K562 (cell line): ENCODE results near the gene TMEM116. TPM values are rescaled to one million over a fixed set of nuclear protein-coding genes. Genes with fewer than 3 reads are reported as not detected.

Source experiments
- ATAC-seq: fragments of 200-7000 bp; cut with Tn5 transposase; 3 replicates; pipeline ENCODE4 v1.9.1; 2020; ENCODE audit warnings: moderate library complexity
- BruUV-seq: library from RNA; stranded (reverse); fragments of 400-500 nt; replicated peaks from 2 replicates; lab custom pipeline; 2021; lab: Mats Ljungman, UMichigan
- CTCF ChIA-PET: fragments of 300-600 bp; formaldehyde crosslinking; extraction: SDS; loops from one replicate; lab custom pipeline; 2021; ENCODE audit warnings: low intra/inter-chr PET ratio; lab: Yijun Ruan, JAX
- POLR2A ChIA-PET: fragments of 300-600, 350-650 bp; sonication (Branson Sonifier 250); formaldehyde crosslinking; extraction: SDS; loops from one replicate; lab custom pipeline; 2021; ENCODE audit warnings: antibody characterized with exemption, inconsistent platforms; lab: Yijun Ruan, JAX
- DNase-seq, 4 experiments: peaks; one replicate each; pipeline versions ENCODE4 v3.0.0 to v3.0.0-alpha.2; 2011 to 2018; ENCODE audit warnings: low spot score in 3 of 4, mixed read lengths in 3 of 4; ENCODE audit errors: extremely low read depth in 1 of 4
- FAIRE-seq: peaks from 2 replicates; lab custom pipeline; 2011; peaks lifted over from hg19 to GRCh38; lab: Jason Lieb, UNC
- H2AFZ ChIP-seq: 2 replicates; pipeline ENCODE4 v1.6.0; 2011; ENCODE audit warnings: low read depth, low read length, control low read depth, inconsistent platforms
- H3K27ac ChIP-seq: fragments of 200-600 bp; 3 replicates; pipeline ENCODE4 v1.8.0; 2011; ENCODE audit warnings: low read depth, mild to moderate bottlenecking, control low read depth, inconsistent platforms, low read length, moderate library complexity, mixed read lengths; ENCODE audit errors: extremely low read depth
- H3K27me3 ChIP-seq, 2 experiments: fragments of 300-600 bp in 1 of 2; 2 replicates in 1 of 2; 3 replicates in 1 of 2; pipeline versions ENCODE4 v1.6.0 to v1.8.0; 2011; ENCODE audit warnings: inconsistent platforms in 2 of 2, low read length in 2 of 2, mild to moderate bottlenecking in 1 of 2, mixed read lengths in 1 of 2, moderate library complexity in 1 of 2; ENCODE audit not compliant: control insufficient read depth in 2 of 2, insufficient read depth in 2 of 2
- H3K36me3 ChIP-seq: fragments of 300-600 bp; 3 replicates; pipeline ENCODE4 v1.8.0; 2011; ENCODE audit warnings: mild to moderate bottlenecking, low read length, inconsistent platforms; ENCODE audit not compliant: control insufficient read depth, insufficient read depth
- H3K4me1 ChIP-seq, 2 experiments: fragments of 200-600 bp in 1 of 2; replicated peaks in 1 of 2; 2 replicates in 1 of 2; 3 replicates in 1 of 2; pipeline versions ENCODE4 v1.5.1 to v1.8.0; 2011; ENCODE audit warnings: inconsistent platforms in 2 of 2, low read length in 2 of 2, mild to moderate bottlenecking in 1 of 2, mixed read lengths in 1 of 2, moderate library complexity in 1 of 2; ENCODE audit not compliant: control insufficient read depth in 2 of 2, insufficient read depth in 2 of 2
- H3K4me2 ChIP-seq: 2 replicates; pipeline ENCODE4 v1.6.1; 2011; ENCODE audit warnings: low read length, control low read depth, inconsistent platforms, mixed read lengths; ENCODE audit not compliant: insufficient read depth
- H3K4me3 ChIP-seq: fragments of 200-600 bp; sonication (generic), shearing (Covaris generic); 2 replicates; pipeline ENCODE4 v1.5.1; 2016; ENCODE audit warnings: control low read depth, inconsistent platforms
- H3K79me2 ChIP-seq: fragments of 200-600 bp; 3 replicates; pipeline ENCODE4 v1.8.0; 2011; ENCODE audit warnings: low read length, inconsistent platforms; ENCODE audit not compliant: control insufficient read depth, insufficient read depth
- H3K9ac ChIP-seq, 2 experiments: 2 replicates each; pipeline versions ENCODE4 v1.6.0 to v1.6.1; 2011; ENCODE audit warnings: low read depth in 2 of 2, low read length in 2 of 2, control low read depth in 1 of 2, inconsistent platforms in 1 of 2, mild to moderate bottlenecking in 1 of 2, mixed read lengths in 1 of 2; ENCODE audit not compliant: insufficient read depth in 1 of 2
- H3K9me1 ChIP-seq: one replicate; pipeline ENCODE4 v1.6.0; 2011; ENCODE audit warnings: inconsistent platforms, mild to moderate bottlenecking, low read length, moderate library complexity; ENCODE audit not compliant: control insufficient read depth, insufficient read depth
- H3K9me3 ChIP-seq: replicated peaks from 2 replicates; pipeline ENCODE4 v1.5.1; 2011; ENCODE audit warnings: low read depth, low read length, inconsistent platforms; ENCODE audit not compliant: control insufficient read depth, insufficient read depth
- H4K20me1 ChIP-seq: replicated peaks from 2 replicates; pipeline ENCODE4 v1.6.1; 2011; ENCODE audit warnings: low read length, inconsistent platforms, mixed read lengths; ENCODE audit not compliant: control insufficient read depth, insufficient read depth
- ARID1B ChIP-seq: fragments of 450-650 bp; IDR thresholded peaks from 2 replicates; pipeline ENCODE4 v1.6.1; 2016; ENCODE audit warnings: antibody characterized with exemption, mild to moderate bottlenecking, inconsistent platforms
- ETV5 ChIP-seq: sonication (generic); formaldehyde crosslinking; IDR thresholded peaks from 2 replicates; pipeline ENCODE4 v1.4.0; 2020; ENCODE audit warnings: low read depth, mild to moderate bottlenecking, missing genetic modification reagents
- FOXA1 ChIP-seq: fragments of 450-650 bp; IDR thresholded peaks from 2 replicates; pipeline ENCODE4 v1.6.1; 2016; ENCODE audit warnings: mild to moderate bottlenecking, borderline replicate concordance
- LARP7 ChIP-seq: fragments of 450-650 bp; IDR thresholded peaks from 2 replicates; pipeline ENCODE4 v1.6.1; 2016
- SMAD4 ChIP-seq: fragments of 250-450 bp; sonication (Bioruptor Pico); conservative IDR thresholded peaks from 2 replicates; pipeline ENCODE4 v1.8.0; 2021; ENCODE audit warnings: inconsistent platforms, mild to moderate bottlenecking, moderate library complexity
- SMARCA4 ChIP-seq: fragments of 450-650 bp; IDR thresholded peaks from 2 replicates; pipeline ENCODE4 v1.6.1; 2016
- SRF ChIP-seq, 2 experiments: fragments of 250-450, 450-650 bp in 1 of 2; sonication (Bioruptor Pico) in 1 of 2; sonication (generic) in 1 of 2; formaldehyde crosslinking; IDR thresholded peaks; 2 replicates each; pipeline versions ENCODE4 v1.5.0 to v1.5.1; 2020 to 2022; ENCODE audit warnings: mild to moderate bottlenecking in 1 of 2, missing genetic modification reagents in 1 of 2
- TBP ChIP-seq: optimal IDR thresholded peaks from 2 replicates; pipeline ENCODE3; 2011; ENCODE audit warnings: low read depth, low read length, improper control_type of control experiment
- TOE1 ChIP-seq, 2 experiments: fragments of 450-650 bp in 1 of 2; sonication (generic) in 1 of 2; formaldehyde crosslinking in 1 of 2; IDR thresholded peaks; 2 replicates each; pipeline versions ENCODE4 v1.7.1 to v1.8.0; 2016 to 2022; ENCODE audit warnings: borderline replicate concordance in 2 of 2, mild to moderate bottlenecking in 2 of 2, antibody characterized with exemption in 1 of 2, inconsistent platforms in 1 of 2, low read depth in 1 of 2, missing genetic modification reagents in 1 of 2, moderate library complexity in 1 of 2
- ZNF174 ChIP-seq: fragments of 250-450 bp; sonication (Bioruptor Pico); IDR thresholded peaks from 2 replicates; pipeline ENCODE4 v1.4.0; 2020; ENCODE audit warnings: mild to moderate bottlenecking
- ZNF584 ChIP-seq: fragments of 200-800 bp; sonication (Bioruptor generic); IDR thresholded peaks from 2 replicates; pipeline ENCODE4 v1.6.1; 2016; ENCODE audit warnings: low read depth, mild to moderate bottlenecking, missing genetic modification characterization, missing compliant biosample characterization
- WGBS: fragments of 100-300 bp; shearing (Covaris generic); methylation state at CpG from one replicate; pipeline ENCODE4 v1.1.6; 2016; ENCODE audit warnings: low coverage, mixed read lengths; ENCODE audit not compliant: insufficient coverage; ENCODE audit errors: missing lambda C conversion rate; 5-methylcytosine and 5-hydroxymethylcytosine counted together
- in situ Hi-C: fragments of 300-500 bp; cut with MboI; formaldehyde crosslinking; loops from 4 replicates; pipeline ENCODE4 v1.15.0; 2018; ENCODE audit warnings: inconsistent platforms, mixed read lengths
- intact Hi-C: fragments of 100-400 bp; cut with micrococcal nuclease; formaldehyde crosslinking; loops from 2 replicates; pipeline ENCODE4 v1.14.2; 2022
- polyA plus RNA-seq, 8 experiments: library from polyadenylated mRNA; depleted of rRNA in 4 of 8; stranded (reverse) in 5 of 8; unstranded in 3 of 8; fragments of >200 nt; fragmentation: Nextera tagmentation in 2 of 8; fragmentation: Illumina TruSeq in 1 of 8; extraction: Ambion mirVana in 2 of 8; extraction: Trizol in 1 of 8; gene quantifications; 2 replicates each; pipeline versions ENCODE4 v1.2.1 to v1.2.3, GENCODE V29; 2011 to 2014; ENCODE audit warnings: inconsistent platforms in 1 of 8, missing spikeins in 1 of 8
- total RNA-seq, 7 experiments: library from RNA; depleted of rRNA in 6 of 7; stranded (reverse); fragments of >200 nt in 6 of 7; fragmentation: Illumina TruSeq in 2 of 7; extraction: Trizol in 2 of 7; gene quantifications; 2 replicates each; pipeline versions ENCODE4 v1.2.1 to v1.2.3, GENCODE V29; 2011 to 2021; ENCODE audit warnings: low replicate concordance in 1 of 7
- TF ChIP-seq, protein P1 (sequence below): sonication (generic); formaldehyde crosslinking; IDR thresholded peaks from 2 replicates; pipeline ENCODE4 v1.9.0; 2022; ENCODE audit warnings: mild to moderate bottlenecking, missing genetic modification reagents
- TF ChIP-seq, protein P2 (sequence below): sonication (generic); IDR thresholded peaks from 2 replicates; pipeline ENCODE4 v1.6.1; 2016
- TF ChIP-seq, protein P3 (sequence below): sonication (generic); formaldehyde crosslinking; IDR thresholded peaks from 2 replicates; pipeline ENCODE4 v1.8.0; 2023; ENCODE audit warnings: mild to moderate bottlenecking, missing genetic modification reagents

TMEM116 gene
- total and polyA plus RNA-seq, 9 of the 15 experiments (the other 6 are each of a cell fraction or from before 2014, with no cell fraction given) = 5.2 to 78.6 (median 13.9) TPM

DNA sequence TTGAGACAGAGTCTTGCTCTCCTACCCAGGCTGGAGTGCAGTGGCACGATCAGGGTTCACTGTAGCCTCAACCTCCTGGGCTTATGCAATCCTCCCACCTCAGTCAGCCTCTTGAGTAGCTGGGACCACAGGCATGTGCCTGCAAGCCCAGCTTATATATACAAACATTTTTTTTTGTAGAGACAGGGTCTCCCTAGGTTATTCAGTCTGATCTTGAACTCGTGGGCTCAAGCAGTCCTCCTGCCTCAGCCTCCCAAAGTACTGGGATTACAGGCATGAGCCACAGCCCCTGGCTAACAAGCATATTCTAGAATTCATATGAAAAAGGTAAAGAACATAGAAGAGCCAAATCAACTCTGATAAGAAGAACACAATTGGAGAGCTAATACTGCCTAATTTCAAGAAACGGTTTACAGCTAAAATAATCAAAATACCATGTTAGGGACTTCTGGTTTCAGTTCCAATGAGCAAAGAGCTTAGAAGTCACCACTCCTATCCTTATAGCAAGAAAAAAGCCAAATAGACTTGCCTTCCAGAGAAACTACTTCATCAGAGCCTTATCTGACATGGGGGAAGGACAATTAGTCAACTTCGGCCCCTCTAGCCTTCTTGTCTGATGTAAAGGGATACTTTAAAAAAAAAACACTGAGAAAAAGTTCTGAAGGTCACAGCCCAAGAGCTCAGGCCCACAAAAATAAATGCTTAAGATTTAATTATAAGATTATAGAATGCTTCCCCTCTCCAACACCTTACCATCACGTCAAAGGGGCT is 37.6 kb downstream of the TMEM116 start:
- H3K27me3 ChIP-seq = no peaks in the 10 kb centered on the region
- H3K4me3 ChIP-seq = no peak overlapping the region
- WGBS = 4% methylated on average over 5 of the region's 5 CpGs
- peaks cover 27 to 32% of the 10 kb centered on the region in 2 experiments for H3K4me1 ChIP-seq
- no peaks in the 10 kb centered on the region; the same call in 1 of the 3 replicates for H3K36me3 ChIP-seq
- intact Hi-C loops (loop anchor here (5.0 kb wide), 1 partner anchor 37 kb away; the partner anchor contains the start of genes ERP29 and TMEM116), in situ Hi-C loops (no loop called here)
- H2AFZ ChIP-seq = peak overlapping the region; percentile 46
- BruUV-seq = TSS peak; percentile 48
- FAIRE-seq (peak; percentile 74), DNase-seq (peak in 3 of 4 experiments; percentile 11 to 73 (median 39)), ATAC-seq (peak; percentile 83)
- ChIA-PET CTCF (no interaction called here), POLR2A (interaction anchor here (0.6 to 2.2 kb wide), 8 partner anchors 10 to 98 kb away, joined by 3 to 7 read pairs (median 3); partner anchors contain the start of gene TMEM116)
- H3K27ac ChIP-seq = peak overlapping the region; percentile 83
- H3K9me1 ChIP-seq = no peaks in the 10 kb centered on the region
- H3K4me2 ChIP-seq = peak overlapping the region; percentile 59
- peak overlapping the region; percentile 54 to 85; a peak in 3 of 4 replicates for H3K9ac ChIP-seq
- H3K79me2 ChIP-seq = no peaks in the 10 kb centered on the region
- peaks cover 6% of the 10 kb centered on the region for H3K9me3 ChIP-seq
- H4K20me1 ChIP-seq = no peaks in the 10 kb centered on the region
- TF ChIP-seq TOE1 (IDR thresholded peaks at IDR 0.05; ENCODE audit: borderline replicate concordance) = no peak
- TF ChIP-seq TOE1 (CRISPR knock-in tag; IDR thresholded peaks at IDR 0.05; ENCODE audit: borderline replicate concordance, low read depth) = no peak
- TF ChIP-seq, protein P1, sequence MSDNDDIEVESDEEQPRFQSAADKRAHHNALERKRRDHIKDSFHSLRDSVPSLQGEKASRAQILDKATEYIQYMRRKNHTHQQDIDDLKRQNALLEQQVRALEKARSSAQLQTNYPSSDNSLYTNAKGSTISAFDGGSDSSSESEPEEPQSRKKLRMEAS (CRISPR knock-in tag) = peak; percentile 26; the same call in 1 of the 2 replicates
- TF ChIP-seq TBP = no peak
- peak; percentile 9; the same call in 1 of the 2 replicates for TF ChIP-seq ARID1B
- TF ChIP-seq SMARCA4 = peak; percentile 49; the same call in 1 of the 2 replicates
- no peak for TF ChIP-seq SRF (CRISPR knock-in tag; IDR thresholded peaks at IDR 0.05)
- TF ChIP-seq, protein P2, sequence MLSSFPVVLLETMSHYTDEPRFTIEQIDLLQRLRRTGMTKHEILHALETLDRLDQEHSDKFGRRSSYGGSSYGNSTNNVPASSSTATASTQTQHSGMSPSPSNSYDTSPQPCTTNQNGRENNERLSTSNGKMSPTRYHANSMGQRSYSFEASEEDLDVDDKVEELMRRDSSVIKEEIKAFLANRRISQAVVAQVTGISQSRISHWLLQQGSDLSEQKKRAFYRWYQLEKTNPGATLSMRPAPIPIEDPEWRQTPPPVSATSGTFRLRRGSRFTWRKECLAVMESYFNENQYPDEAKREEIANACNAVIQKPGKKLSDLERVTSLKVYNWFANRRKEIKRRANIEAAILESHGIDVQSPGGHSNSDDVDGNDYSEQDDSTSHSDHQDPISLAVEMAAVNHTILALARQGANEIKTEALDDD = peak; percentile 9; the same call in 1 of the 2 replicates
- TF ChIP-seq LARP7 = no peak
- TF ChIP-seq FOXA1 = no peak
- peak; percentile 32; the same call in 1 of the 2 replicates for TF ChIP-seq SMAD4
- 0 out of 2 replicates have a peak, but pooled peaks have one; percentile 57 for TF ChIP-seq ETV5 (CRISPR knock-in tag)
- TF ChIP-seq ZNF584 = 0 out of 2 replicates have a peak, but pooled peaks have one; percentile 29
- no peak for TF ChIP-seq ZNF174
- TF ChIP-seq, protein P3, sequence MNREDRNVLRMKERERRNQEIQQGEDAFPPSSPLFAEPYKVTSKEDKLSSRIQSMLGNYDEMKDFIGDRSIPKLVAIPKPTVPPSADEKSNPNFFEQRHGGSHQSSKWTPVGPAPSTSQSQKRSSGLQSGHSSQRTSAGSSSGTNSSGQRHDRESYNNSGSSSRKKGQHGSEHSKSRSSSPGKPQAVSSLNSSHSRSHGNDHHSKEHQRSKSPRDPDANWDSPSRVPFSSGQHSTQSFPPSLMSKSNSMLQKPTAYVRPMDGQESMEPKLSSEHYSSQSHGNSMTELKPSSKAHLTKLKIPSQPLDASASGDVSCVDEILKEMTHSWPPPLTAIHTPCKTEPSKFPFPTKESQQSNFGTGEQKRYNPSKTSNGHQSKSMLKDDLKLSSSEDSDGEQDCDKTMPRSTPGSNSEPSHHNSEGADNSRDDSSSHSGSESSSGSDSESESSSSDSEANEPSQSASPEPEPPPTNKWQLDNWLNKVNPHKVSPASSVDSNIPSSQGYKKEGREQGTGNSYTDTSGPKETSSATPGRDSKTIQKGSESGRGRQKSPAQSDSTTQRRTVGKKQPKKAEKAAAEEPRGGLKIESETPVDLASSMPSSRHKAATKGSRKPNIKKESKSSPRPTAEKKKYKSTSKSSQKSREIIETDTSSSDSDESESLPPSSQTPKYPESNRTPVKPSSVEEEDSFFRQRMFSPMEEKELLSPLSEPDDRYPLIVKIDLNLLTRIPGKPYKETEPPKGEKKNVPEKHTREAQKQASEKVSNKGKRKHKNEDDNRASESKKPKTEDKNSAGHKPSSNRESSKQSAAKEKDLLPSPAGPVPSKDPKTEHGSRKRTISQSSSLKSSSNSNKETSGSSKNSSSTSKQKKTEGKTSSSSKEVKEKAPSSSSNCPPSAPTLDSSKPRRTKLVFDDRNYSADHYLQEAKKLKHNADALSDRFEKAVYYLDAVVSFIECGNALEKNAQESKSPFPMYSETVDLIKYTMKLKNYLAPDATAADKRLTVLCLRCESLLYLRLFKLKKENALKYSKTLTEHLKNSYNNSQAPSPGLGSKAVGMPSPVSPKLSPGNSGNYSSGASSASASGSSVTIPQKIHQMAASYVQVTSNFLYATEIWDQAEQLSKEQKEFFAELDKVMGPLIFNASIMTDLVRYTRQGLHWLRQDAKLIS (CRISPR knock-in tag) = peak; percentile 23; the same call in 1 of the 2 replicates
